SK-N-SH (cell line): Measurements from ENCODE around the gene MRPL24. TPM values are rescaled to one million over a fixed set of nuclear protein-coding genes. Genes with fewer than 3 reads are reported as not detected.

Experiments used
- CTCF ChIA-PET: fragments of 300-600, 350-600 bp; formaldehyde crosslinking; extraction: SDS; loops from one replicate; lab custom pipeline; 2021; lab: Yijun Ruan, JAX
- POLR2A ChIA-PET: fragments of 350-600 bp; sonication (Branson Sonifier 250); formaldehyde crosslinking; extraction: SDS; loops from one replicate; lab custom pipeline; 2020; ENCODE audit warnings: antibody characterized with exemption, inconsistent platforms; lab: Yijun Ruan, JAX
- DNase-seq: peaks from one replicate; pipeline ENCODE4 v3.0.0; 2012
- H2AFZ ChIP-seq: fragments of 200-600 bp; sonication (generic); 2 replicates; pipeline ENCODE4 v1.8.1; 2016; ENCODE audit warnings: antibody characterized with exemption, mild to moderate bottlenecking, low read depth
- H3F3A ChIP-seq: fragments of 200-600 bp; sonication (generic); replicated peaks from 2 replicates; pipeline ENCODE3; 2016; ENCODE audit warnings: antibody characterized with exemption, mild to moderate bottlenecking; ENCODE audit not compliant: insufficient read depth
- H3K27ac ChIP-seq, 2 experiments: fragments of 200-500 bp in 1 of 2; fragments of 200-600 bp in 1 of 2; sonication (Bioruptor generic) in 1 of 2; sonication (generic), shearing (Covaris generic) in 1 of 2; 2 replicates each; pipeline versions ENCODE4 v1.5.1 to v1.6.1; 2014 to 2016; ENCODE audit warnings: low read depth in 2 of 2, inconsistent platforms in 1 of 2, low read length in 1 of 2, mild to moderate bottlenecking in 1 of 2, mixed read lengths in 1 of 2
- H3K27me3 ChIP-seq: fragments of 200-600 bp; sonication (generic), shearing (Covaris generic); 2 replicates; pipeline ENCODE4 v1.6.1; 2016; ENCODE audit warnings: mixed run types; ENCODE audit not compliant: insufficient read depth
- H3K36me3 ChIP-seq, 2 experiments: fragments of 200-500 bp in 1 of 2; fragments of 200-600 bp in 1 of 2; sonication (Bioruptor generic) in 1 of 2; sonication (generic) in 1 of 2; replicated peaks in 1 of 2; 2 replicates each; pipeline versions ENCODE3 to v1.5.1; 2014 to 2016; ENCODE audit warnings: low read length in 1 of 2, mild to moderate bottlenecking in 1 of 2; ENCODE audit not compliant: insufficient read depth in 2 of 2, control insufficient read depth in 1 of 2
- H3K4me1 ChIP-seq, 2 experiments: fragments of 200-500 bp in 1 of 2; fragments of 200-600 bp in 1 of 2; sonication (Bioruptor generic) in 1 of 2; sonication (generic), shearing (Covaris generic) in 1 of 2; 2 replicates each; pipeline versions ENCODE4 v1.5.1 to v1.6.1; 2014 to 2016; ENCODE audit warnings: low read depth in 1 of 2, low read length in 1 of 2, mixed run types in 1 of 2; ENCODE audit not compliant: insufficient read depth in 2 of 2, control insufficient read depth in 1 of 2
- H3K4me2 ChIP-seq: fragments of 200-600 bp; sonication (generic), shearing (Covaris generic); 2 replicates; pipeline ENCODE4 v1.6.1; 2017; ENCODE audit warnings: mixed run types
- H3K4me3 ChIP-seq, 2 experiments: fragments of 200-500 bp in 1 of 2; fragments of 200-600 bp in 1 of 2; sonication (Bioruptor generic) in 1 of 2; sonication (generic), shearing (Covaris generic) in 1 of 2; 2 replicates each; pipeline versions ENCODE4 v1.5.1 to v1.8.1; 2014 to 2016; ENCODE audit warnings: low read depth in 2 of 2, inconsistent platforms in 1 of 2, low read length in 1 of 2, mild to moderate bottlenecking in 1 of 2, mixed read lengths in 1 of 2, moderate library complexity in 1 of 2
- H3K79me2 ChIP-seq: fragments of 200-600 bp; sonication (generic); 2 replicates; pipeline ENCODE4 v1.8.1; 2017; ENCODE audit warnings: mild to moderate bottlenecking; ENCODE audit not compliant: insufficient read depth
- H3K9ac ChIP-seq: fragments of 200-600 bp; sonication (generic); 2 replicates; pipeline ENCODE4 v1.6.1; 2017; ENCODE audit warnings: mixed run types
- H3K9me2 ChIP-seq: fragments of 200-600 bp; sonication (generic); 2 replicates; pipeline ENCODE4 v1.6.1; 2017; ENCODE audit warnings: mixed run types
- H3K9me3 ChIP-seq: fragments of 200-600 bp; sonication (generic); 2 replicates; pipeline ENCODE4 v1.6.1; 2017; ENCODE audit warnings: mixed run types, mild to moderate bottlenecking, moderate library complexity
- H4K20me1 ChIP-seq: fragments of 200-600 bp; sonication (generic); 2 replicates; pipeline ENCODE4 v1.6.1; 2017; ENCODE audit warnings: mild to moderate bottlenecking, mixed run types; ENCODE audit not compliant: insufficient read depth
- CHD2 ChIP-seq: fragments of 150-350 bp; IDR thresholded peaks from 2 replicates; pipeline ENCODE4 v1.6.1; 2018; ENCODE audit warnings: low read length; ENCODE audit not compliant: partially characterized antibody
- EP300 ChIP-seq, 2 experiments: IDR thresholded peaks; 2 replicates each; pipeline versions ENCODE4 v1.4.0 to v1.6.1; 2012; ENCODE audit warnings: borderline replicate concordance in 1 of 2, low read depth in 1 of 2, low read length in 1 of 2
- FOSL2 ChIP-seq: IDR thresholded peaks from 2 replicates; pipeline ENCODE4 v1.4.0; 2012; ENCODE audit warnings: low read depth, mild to moderate bottlenecking, moderate library complexity, borderline replicate concordance
- FOXM1 ChIP-seq: IDR thresholded peaks from 2 replicates; pipeline ENCODE4 v1.4.0; 2012; ENCODE audit warnings: low read depth, mild to moderate bottlenecking
- GABPA ChIP-seq: IDR thresholded peaks from 2 replicates; pipeline ENCODE4 v1.4.0; 2012; ENCODE audit warnings: low read depth, mild to moderate bottlenecking
- MEF2A ChIP-seq: IDR thresholded peaks from 2 replicates; pipeline ENCODE4 v1.4.0; 2012; ENCODE audit warnings: low read depth, borderline replicate concordance
- MXI1 ChIP-seq: IDR thresholded peaks from 2 replicates; pipeline ENCODE4 v1.6.1; 2012; ENCODE audit warnings: mild to moderate bottlenecking, low read depth, low read length, improper control_type of control experiment
- NFIC ChIP-seq: IDR thresholded peaks from 2 replicates; pipeline ENCODE4 v1.4.0; 2012; ENCODE audit warnings: borderline replicate concordance
- NRF1 ChIP-seq: IDR thresholded peaks from 2 replicates; pipeline ENCODE4 v1.6.1; 2012; ENCODE audit warnings: low read depth, mild to moderate bottlenecking, low read length
- RAD21 ChIP-seq: IDR thresholded peaks from 2 replicates; pipeline ENCODE4 v1.6.1; 2012; ENCODE audit warnings: mild to moderate bottlenecking, low read length
- RCOR1 ChIP-seq: fragments of 150-350 bp; IDR thresholded peaks from 2 replicates; pipeline ENCODE4 v1.6.1; 2017; ENCODE audit warnings: antibody characterized with exemption, low read length
- RXRA ChIP-seq: IDR thresholded peaks from 2 replicates; pipeline ENCODE4 v1.4.0; 2012; ENCODE audit warnings: low read depth, mild to moderate bottlenecking, borderline replicate concordance
- SMC3 ChIP-seq: IDR thresholded peaks from 2 replicates; pipeline ENCODE4 v1.6.1; 2012; ENCODE audit warnings: low read depth, low read length, improper control_type of control experiment
- TAF1 ChIP-seq: IDR thresholded peaks from 2 replicates; pipeline ENCODE4 v1.6.1; 2012; ENCODE audit warnings: low read depth, mild to moderate bottlenecking, low read length, moderate library complexity, borderline replicate concordance
- TEAD4 ChIP-seq: IDR thresholded peaks from 2 replicates; pipeline ENCODE4 v1.4.0; 2012; ENCODE audit warnings: mild to moderate bottlenecking, borderline replicate concordance; ENCODE audit not compliant: insufficient read depth
- YY1 ChIP-seq: IDR thresholded peaks from 2 replicates; pipeline ENCODE4 v1.4.0; 2012; ENCODE audit warnings: low read depth, mild to moderate bottlenecking
- WGBS: methylation state at CpG from one replicate; pipeline ENCODE4 v1.1.6; 2017; ENCODE audit warnings: low lambda C conversion rate; 5-methylcytosine and 5-hydroxymethylcytosine counted together
- polyA plus RNA-seq, 3 experiments: library from polyadenylated mRNA; depleted of rRNA; stranded (reverse); fragments of >200 nt; gene quantifications; 2 replicates each; pipeline ENCODE4 v1.2.3, GENCODE V29; 2012
- TF ChIP-seq, protein P1 (sequence below): IDR thresholded peaks from 2 replicates; pipeline ENCODE4 v1.4.0; 2012; ENCODE audit warnings: low read depth
- TF ChIP-seq, protein P2 (sequence below): fragments of 150-350 bp; IDR thresholded peaks from 2 replicates; pipeline ENCODE4 v1.6.1; 2016; ENCODE audit warnings: mild to moderate bottlenecking, low read depth, low read length
- TF ChIP-seq, protein P3 (sequence below): IDR thresholded peaks from 2 replicates; pipeline ENCODE4 v1.6.1; 2012; ENCODE audit warnings: mild to moderate bottlenecking, low read depth, low read length, moderate library complexity
- TF ChIP-seq, protein P4 (sequence below): IDR thresholded peaks from 2 replicates; pipeline ENCODE4; 2012

The MRPL24 gene
- polyA plus RNA-seq, 1 of the 3 experiments (the other 2 are of a cell fraction): 149 TPM

DNA sequence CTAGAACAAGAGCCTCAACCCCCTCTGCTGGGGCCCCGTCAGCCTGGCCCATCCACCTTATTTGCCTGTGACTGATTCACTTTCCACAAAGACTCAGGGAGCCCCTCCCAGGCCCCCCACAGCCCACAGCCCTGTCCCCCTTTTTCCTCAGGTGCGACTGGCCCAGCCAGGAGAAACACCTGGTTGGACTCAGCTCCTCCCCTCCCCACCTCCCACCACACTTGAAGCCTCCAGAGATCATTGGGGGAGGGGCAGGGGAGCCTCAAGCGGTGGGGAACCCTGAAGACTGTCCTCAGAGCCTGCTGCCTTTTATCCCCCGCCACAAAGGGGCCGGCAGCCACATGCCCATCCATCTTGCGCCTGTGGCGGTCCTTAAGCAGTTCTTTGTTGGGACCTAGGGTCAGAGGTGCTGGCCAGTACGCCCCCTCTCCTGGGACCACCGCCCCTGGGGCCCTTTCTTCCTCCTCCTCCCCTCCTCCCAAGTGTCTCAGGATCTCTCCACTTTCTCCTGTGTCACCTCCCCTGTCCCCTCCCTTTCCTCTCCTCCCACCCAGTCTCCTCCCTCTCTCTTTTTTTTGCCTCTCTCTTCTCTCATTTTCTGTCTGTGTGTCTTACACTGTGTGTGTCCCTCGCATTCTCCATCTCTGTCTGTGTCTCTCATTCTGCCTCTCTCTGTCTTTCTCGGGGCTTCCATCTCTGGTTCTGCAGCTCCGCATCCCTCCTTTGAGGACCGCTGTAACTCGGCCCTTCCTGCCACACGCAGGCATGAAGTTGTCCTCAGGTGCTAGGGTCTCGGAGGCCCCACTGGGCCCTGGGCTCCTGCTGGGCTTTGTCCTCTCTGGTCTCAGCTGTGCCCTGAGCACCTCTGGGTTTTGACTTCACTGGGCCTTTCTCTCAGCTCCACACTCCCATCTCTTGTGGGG lies 47.7 kb downstream of the MRPL24 start:
- Histone ChIP-seq H4K20me1 (no peaks in the 10 kb centered on the region), H2AFZ (no peak overlapping the region; the same call in 1 of the 2 replicates), H3K27ac (peak overlapping the region in 1 of 2 experiments; percentile 86; a peak in 2 of 4 replicates), H3K9ac (no peak overlapping the region), H3K79me2 (no peaks in the 10 kb centered on the region), H3F3A (peaks cover 15% of the 10 kb centered on the region), H3K4me2 (peak overlapping the region; percentile 41; the same call in 1 of the 2 replicates), H3K4me1 (peaks cover 14 to 70% of the 10 kb centered on the region in 2 experiments; a peak in 3 of 4 replicates), H3K9me3 (no peaks in the 10 kb centered on the region), H3K27me3 (no peaks in the 10 kb centered on the region), H3K36me3 (no peaks in the 10 kb centered on the region), H3K9me2 (no peaks in the 10 kb centered on the region), H3K4me3 (no peak overlapping the region)
- POLR2A ChIA-PET: interaction anchor here (1.0 to 4.3 kb wide), 3 partner anchors 12 to 19 kb away, joined by 3 to 57 read pairs (median 5); partner anchors contain the start of gene CRABP2
- CTCF ChIA-PET: interaction anchor here (1.1 to 45.5 kb wide), 10 partner anchors 14 to 235 kb away, joined by 3 to 2702 read pairs (median 51); partner anchors contain the start of genes CRABP2, ISG20L2, METTL25B and NES
- 81% methylated on average over 15 of the region's 16 CpGs for WGBS
- TF ChIP-seq GABPA: no peak
- TF ChIP-seq, protein P1, sequence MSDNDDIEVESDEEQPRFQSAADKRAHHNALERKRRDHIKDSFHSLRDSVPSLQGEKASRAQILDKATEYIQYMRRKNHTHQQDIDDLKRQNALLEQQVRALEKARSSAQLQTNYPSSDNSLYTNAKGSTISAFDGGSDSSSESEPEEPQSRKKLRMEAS: no peak
- TF ChIP-seq RXRA: no peak
- TF ChIP-seq EP300 (IDR thresholded peaks at IDR 0.05; ENCODE audit: borderline replicate concordance in 1 of 2, low read depth in 1 of 2, low read length in 1 of 2): no peak
- TF ChIP-seq, protein P2, sequence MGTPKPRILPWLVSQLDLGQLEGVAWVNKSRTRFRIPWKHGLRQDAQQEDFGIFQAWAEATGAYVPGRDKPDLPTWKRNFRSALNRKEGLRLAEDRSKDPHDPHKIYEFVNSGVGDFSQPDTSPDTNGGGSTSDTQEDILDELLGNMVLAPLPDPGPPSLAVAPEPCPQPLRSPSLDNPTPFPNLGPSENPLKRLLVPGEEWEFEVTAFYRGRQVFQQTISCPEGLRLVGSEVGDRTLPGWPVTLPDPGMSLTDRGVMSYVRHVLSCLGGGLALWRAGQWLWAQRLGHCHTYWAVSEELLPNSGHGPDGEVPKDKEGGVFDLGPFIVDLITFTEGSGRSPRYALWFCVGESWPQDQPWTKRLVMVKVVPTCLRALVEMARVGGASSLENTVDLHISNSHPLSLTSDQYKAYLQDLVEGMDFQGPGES: no peak
- TF ChIP-seq, protein P3, sequence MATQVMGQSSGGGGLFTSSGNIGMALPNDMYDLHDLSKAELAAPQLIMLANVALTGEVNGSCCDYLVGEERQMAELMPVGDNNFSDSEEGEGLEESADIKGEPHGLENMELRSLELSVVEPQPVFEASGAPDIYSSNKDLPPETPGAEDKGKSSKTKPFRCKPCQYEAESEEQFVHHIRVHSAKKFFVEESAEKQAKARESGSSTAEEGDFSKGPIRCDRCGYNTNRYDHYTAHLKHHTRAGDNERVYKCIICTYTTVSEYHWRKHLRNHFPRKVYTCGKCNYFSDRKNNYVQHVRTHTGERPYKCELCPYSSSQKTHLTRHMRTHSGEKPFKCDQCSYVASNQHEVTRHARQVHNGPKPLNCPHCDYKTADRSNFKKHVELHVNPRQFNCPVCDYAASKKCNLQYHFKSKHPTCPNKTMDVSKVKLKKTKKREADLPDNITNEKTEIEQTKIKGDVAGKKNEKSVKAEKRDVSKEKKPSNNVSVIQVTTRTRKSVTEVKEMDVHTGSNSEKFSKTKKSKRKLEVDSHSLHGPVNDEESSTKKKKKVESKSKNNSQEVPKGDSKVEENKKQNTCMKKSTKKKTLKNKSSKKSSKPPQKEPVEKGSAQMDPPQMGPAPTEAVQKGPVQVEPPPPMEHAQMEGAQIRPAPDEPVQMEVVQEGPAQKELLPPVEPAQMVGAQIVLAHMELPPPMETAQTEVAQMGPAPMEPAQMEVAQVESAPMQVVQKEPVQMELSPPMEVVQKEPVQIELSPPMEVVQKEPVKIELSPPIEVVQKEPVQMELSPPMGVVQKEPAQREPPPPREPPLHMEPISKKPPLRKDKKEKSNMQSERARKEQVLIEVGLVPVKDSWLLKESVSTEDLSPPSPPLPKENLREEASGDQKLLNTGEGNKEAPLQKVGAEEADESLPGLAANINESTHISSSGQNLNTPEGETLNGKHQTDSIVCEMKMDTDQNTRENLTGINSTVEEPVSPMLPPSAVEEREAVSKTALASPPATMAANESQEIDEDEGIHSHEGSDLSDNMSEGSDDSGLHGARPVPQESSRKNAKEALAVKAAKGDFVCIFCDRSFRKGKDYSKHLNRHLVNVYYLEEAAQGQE: no peak
- TF ChIP-seq FOSL2: no peak
- TF ChIP-seq, protein P4, sequence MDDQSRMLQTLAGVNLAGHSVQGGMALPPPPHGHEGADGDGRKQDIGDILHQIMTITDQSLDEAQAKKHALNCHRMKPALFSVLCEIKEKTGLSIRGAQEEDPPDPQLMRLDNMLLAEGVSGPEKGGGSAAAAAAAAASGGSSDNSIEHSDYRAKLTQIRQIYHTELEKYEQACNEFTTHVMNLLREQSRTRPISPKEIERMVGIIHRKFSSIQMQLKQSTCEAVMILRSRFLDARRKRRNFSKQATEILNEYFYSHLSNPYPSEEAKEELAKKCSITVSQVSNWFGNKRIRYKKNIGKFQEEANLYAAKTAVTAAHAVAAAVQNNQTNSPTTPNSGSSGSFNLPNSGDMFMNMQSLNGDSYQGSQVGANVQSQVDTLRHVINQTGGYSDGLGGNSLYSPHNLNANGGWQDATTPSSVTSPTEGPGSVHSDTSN: no peak
- no peak for TF ChIP-seq CHD2
- no peak for TF ChIP-seq YY1
- TF ChIP-seq MEF2A: no peak
- TF ChIP-seq SMC3: no peak
- TF ChIP-seq RAD21: no peak
- TF ChIP-seq TEAD4: no peak
- TF ChIP-seq RCOR1: no peak
- no peak for TF ChIP-seq NFIC
- no peak for TF ChIP-seq MXI1
- TF ChIP-seq FOXM1: no peak
- no peak for TF ChIP-seq TAF1
- no peak for TF ChIP-seq NRF1
- DNase-seq: no peak
